ENCODE measurements around the gene CNTN5.

Gene CNTN5

DNA sequence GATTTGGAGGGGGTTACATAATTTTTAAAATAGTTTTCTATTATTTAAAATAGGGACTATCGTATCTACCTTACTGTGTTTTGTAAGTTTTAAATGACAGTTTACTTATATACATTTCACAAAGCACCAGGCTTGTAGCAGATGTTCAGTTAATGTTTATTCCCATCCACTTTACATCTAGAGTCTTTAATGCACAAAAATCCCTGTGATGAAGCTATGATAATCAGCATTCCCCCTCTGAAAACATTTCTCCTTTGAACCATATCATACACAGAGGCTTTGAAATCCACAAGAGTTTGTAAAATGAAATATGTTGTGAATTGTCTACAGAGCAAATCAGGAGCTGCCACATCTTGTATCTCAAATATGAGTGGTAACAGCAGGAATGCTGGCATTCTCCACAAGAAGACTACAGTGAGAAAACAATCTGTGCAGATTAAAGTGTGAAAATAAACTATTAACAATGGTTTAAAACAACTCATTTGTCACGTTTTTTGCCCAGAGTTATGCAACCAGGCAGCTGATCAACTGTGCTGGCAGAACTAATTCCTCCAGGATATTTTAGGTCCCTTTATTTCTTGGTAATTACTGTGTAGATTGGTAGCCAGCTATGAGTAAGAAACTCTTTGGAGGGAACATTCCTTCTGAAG is 967.2 kb downstream of the CNTN5 start:
- no peak for DNase-seq

DNA sequence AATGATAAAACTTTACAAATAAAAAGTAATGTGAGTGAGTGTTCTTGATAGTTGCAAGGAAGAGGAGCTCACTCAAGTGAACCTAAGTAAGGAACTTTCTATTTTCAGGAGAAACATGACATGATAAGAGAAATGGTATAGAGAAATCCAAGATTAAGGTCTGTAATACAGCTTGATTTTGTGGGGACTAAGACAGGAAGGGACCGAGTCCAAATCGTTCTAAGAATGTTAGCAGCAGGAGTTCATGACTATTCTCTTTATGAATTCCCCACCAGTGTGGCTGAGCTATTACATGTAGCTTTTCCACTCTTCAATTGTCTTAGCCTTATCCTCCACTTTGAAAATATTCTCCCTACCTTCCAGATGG is 967.7 kb downstream of the CNTN5 start:
- DNase-seq: no peak

DNA sequence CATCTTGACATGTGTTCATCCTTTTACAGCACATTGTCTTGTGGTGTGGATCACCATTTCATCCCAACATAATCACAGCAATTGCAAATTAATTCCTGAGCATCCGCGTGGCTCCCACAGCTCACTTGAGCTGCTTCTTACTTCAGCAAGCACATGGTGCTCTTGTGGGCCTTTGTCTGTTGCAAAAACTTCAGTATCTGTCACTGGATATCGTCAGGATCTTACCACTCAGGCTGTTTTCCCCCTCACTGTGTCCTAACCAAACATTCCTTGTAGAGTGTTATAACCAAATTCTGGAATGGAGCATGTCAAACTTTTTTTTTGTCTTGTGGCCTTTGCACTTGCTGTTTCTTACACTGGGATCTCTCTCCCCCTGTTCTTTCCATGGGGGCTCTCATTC is 983.2 kb downstream of the CNTN5 start:
- no peak for DNase-seq

DNA sequence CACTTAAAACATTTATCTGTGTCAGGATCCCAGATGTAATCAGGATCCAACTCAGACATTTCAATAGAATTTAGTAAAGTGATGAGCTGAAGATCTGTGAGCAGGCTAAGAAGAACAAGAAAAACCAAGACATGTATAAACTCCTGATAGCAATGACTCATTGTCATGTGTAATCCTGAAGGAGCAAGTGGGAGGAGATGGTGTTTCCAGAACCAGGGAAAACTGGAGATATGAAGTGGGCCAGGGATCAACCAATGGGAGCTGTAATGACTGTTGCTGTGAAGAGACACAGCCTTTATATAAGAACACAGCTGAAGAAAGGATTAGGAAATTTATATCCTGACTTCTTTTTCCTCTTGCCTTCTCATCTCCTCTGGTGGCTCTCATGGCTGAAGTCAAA is 983.8 kb downstream of the CNTN5 start:
- no peak for DNase-seq

DNA sequence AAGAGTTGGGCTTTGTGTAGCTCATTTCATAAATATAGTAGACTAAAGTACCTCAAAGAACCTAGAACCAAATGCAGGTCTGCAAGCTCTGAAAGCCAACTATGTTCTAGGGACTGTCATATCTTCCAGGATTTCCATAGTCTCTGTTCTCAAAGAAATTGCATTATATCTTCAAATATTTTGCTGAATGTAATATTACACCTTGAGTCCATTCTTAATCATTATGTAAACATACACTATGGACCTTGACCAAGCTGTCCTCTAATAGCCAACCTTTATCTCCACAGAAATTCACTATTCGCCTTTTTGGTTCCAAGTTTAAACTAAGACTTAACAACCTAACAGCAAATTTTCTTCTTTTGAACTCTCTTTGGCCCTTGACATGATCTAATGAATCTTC is 987.7 kb downstream of the CNTN5 start:
- no peak for DNase-seq

DNA sequence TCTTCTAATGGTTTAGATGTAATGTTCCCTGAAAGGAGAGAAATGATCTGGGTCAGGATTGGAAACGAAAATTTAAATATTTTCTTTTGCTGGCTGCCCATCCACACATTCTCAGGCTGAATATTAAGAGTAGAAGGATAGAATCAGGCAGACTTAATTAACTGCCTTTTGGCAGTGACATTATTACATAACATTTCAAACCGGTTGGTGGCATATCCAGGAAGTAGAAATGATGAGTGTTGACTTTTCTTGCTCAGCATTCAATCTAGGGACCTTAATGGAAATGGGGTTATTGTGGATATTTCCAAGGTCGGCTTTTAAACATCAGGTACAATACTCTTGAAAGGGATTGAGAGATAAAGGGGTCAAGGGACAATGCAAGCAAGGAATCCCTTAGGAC is 989.0 kb downstream of the CNTN5 start:
- DNase-seq: no peak

DNA sequence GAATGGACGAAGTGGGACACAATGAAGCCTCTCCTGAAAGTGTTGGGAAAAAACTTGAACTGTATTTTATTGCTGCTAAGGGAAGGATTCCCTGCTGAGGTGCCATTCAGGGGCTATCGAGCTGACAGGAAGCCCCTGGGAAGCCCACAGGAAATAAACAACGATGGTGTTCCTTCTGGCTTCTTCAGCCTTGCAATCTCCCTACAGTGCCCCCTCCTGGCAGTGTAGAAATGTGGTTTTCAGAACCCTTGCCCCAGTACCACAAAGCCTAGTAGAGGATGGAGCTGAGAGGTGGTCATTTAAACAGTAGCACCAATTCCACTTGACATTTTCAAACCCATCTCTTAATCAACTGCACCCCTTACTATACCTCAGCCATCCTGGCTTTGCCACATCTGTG is 989.6 kb downstream of the CNTN5 start:
- DNase-seq: no peak

DNA sequence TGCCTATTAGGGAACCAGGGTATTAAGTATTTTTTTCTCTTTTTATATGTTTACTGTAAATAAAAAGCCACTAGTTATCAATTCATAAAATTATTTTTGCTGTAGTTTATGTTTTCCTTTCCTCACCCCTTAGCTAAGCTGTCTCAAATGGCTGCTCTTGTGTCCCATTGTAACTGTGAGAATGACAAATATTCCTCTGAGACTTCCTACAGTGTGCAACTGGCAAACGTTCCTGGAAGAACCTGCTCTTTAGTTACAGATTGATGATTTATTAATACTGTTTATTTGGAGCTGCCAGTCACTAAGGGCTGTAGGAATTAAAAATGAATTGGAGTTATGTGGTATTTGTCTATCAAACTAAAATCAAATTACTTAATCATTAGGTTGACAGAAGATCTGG is 990.9 kb downstream of the CNTN5 start:
- DNase-seq: no peak

DNA sequence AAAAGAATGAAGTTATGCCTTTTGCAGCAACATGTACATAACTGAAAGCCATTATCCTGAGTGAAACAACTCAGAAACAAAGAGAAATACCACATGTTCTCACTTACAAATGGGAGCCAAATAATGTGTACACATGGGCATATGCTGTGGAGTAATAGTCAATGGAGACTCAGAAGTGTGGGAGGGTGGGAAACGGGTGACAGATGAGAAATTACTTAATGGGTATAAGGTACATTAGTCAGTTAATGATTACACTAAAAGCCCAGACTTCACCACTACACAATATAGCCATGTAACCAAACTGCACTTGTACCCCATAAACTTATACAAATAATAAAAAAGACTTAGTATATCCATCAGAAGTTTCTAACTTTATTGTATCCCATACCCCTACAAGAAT is 992.3 kb downstream of the CNTN5 start:
- no peak for DNase-seq

DNA sequence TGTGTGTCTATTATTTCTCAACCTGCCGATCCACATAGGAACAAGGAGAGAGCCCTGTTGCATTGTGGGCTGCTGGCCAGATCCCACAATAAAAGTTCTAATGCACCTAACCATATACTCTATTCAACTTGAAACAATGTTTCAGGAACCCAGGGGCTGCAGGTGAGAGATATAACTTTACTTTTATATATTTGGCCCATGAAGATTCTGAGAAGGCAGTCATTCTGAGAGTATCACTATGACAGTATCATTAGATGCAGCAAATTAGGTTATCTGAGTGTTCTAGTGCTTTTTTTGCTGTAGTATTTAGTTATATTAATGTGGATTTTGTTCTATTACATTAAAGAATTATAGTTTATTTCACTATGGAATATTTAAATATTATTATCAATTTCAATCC is 1011.2 kb downstream of the CNTN5 start:
- DNase-seq: no peak

DNA sequence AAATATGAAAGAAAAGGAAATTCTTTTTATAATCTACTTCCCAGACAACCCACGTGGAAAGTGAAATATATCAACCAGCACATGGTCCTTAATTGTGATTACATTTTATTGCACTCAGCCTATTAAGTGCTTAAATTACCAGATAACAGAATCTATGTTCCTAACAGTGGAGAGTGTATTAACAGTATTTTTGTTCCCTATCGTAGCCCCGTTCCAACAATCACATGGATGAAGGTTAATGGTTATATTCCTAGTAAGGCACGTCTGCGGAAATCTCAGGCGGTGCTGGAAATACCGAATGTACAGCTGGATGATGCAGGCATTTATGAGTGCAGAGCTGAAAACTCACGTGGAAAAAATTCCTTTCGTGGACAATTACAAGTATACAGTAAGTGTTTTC is 1040.3 kb downstream of the CNTN5 start:
- DNase-seq: no peak

DNA sequence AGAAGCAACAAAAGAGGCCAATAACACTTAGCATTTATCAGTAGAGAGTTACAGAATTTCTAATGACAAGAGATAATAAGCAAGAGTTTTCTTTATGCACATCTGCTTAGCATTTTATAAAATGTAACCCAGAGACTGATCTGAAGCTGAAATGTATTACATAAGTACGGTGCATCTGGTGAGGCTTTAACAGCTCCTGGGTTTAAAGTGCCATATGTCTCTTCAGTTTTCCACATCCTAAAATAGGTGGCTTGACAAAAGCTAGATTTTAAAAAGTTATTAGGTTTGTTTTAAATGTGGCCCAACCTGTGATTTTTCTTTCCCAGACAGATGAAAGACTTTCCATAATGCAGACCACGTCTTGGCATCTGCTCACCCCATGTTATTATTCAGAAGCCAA is 1045.7 kb downstream of the CNTN5 start:
- DNase-seq: no peak

DNA sequence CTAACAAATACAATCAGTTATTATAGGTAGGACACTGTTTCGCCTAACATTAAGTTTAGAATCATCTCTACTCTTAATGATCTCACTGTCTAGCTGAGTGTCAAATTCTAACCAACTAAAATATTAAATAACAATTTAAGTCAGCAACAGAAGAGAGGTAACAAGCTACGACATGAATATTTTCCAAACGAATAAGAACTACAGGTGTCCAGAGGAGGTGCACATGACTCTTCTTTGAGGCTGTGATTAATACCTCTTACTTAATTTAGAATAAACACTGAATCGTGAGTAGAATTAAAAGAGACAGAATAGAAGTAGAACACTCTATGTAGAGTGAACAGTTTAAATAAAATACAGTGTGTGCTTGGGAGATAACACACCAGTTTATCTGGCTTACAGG is 1047.4 kb downstream of the CNTN5 start:
- DNase-seq: no peak

DNA sequence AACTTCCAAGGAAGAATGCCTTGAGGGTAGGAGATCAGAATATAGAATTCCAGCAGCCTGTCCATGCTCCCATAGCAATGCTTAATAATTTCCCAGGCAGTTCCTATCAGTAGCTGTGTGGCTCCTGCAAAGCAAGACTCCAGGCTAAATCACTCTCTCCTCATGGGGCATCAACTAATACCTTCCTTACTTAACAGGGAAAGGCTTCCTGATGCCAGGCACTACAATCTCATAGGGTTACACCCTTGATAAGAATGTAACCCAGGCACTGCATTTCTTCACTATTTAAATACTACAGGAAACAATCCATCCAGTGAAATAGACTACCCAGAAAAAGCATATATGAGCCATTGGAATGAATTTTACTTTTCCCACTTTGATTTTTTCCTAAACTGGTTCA is 1051.4 kb downstream of the CNTN5 start:
- no peak for DNase-seq

DNA sequence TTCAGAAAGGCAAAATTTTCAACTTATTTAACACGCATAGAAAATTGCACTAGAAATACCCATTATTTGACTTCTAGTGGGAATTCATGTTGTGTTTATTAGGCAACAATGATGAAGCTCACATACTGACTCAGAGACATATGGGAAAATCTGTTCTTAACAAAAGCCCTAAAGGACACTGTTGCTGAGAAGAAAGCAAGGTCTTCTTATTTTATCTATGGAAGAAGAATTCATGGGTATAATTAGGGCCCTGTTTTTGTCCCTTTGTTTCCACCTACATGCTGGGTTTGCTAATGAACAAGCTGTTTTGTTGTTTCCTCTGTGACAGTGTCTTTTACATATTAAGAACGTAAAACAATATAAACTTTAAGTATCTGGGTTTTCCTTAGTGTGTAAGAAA is 1059.6 kb downstream of the CNTN5 start:
- DNase-seq: no peak

DNA sequence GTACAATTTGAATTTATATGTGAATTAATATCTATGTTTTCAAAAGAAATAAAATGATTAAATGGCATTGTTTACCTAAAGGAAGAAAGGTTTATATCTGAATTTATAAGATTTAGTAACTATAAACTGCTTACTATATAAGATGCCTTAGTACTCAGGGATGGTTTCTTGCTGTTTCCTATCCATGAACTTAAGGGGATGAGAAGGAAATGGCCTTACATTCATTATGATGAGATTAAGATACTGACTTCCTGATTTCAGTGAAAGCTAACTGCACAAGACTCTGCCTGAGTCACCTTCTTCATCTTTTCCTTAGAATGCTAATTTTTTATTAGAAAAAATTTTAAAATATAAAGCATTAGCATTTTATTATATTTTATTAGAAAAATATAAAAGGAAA is 1060.1 kb downstream of the CNTN5 start:
- DNase-seq: no peak

DNA sequence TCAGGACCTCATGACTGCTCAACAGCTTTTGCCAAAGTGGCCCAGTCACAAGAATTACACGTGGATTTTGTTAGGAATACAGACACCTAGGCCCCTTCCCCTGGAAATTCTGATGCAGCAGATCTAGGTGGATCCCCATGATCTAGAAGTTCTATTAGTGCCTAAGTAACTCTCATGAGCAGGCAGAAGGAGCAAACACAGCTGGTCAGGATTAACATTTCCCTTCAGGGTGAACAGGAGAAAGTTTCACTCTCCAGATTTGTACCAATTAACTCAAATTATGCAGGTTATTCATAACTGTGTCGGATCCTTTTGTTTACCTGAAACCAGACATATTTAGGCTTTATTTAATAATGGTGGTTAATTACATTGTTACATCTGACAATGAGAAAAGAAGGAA is 1072.9 kb downstream of the CNTN5 start:
- no peak for DNase-seq

DNA sequence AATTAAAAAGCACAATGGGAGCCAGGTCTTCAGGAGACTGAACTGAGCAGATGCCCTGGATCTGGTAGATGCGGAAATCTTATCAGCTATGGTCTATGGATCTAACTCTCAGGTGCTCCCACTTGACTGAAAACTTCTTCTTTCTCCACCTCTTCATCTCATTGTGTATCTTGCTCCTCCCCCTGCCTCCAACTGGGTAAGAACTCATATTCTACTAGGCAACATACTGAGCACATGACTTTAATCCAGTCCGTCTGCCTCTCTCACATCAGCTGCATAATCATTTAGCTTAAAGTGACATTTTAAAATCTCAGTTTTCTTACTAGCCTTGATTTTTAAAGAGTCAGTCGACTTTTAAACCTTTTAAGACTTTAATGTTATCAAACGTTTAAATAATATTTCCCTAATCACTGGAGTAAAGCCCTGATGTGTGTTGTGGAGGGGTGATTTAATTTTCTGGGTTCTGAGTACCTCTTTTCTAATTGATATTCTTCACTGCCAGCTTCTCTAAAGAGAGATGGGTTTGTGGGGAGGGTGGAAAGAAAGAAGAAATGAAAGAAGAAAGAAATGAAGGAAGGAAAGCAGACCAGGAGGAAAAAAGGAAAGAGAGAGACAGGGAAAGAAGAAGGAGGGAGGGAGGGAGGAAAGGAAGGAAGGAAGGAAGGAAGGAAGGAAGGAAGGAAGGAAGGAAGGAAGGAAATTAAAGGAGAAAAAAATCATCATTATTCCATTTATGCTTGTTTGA is 1073.5 kb downstream of the CNTN5 start:
- no peak for DNase-seq

DNA sequence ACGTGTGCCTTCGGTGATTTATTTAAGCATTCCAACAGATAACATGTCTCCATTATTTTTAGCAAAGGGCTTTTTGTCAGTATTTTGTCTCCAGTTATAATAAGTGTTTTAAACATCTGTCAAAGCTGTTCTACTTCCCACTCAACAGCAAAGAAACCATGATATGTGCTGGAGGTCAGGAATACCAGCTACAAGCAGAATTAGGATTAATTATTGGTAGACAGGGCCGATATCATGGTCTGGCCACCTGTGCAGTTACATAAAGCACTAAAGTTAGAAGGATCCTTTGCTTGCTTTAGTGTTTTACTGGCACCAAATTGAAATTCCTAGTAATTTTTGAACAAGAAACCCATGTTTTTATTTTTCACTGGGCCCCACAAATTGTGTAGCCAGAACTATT is 1075.1 kb downstream of the CNTN5 start:
- DNase-seq: no peak

DNA sequence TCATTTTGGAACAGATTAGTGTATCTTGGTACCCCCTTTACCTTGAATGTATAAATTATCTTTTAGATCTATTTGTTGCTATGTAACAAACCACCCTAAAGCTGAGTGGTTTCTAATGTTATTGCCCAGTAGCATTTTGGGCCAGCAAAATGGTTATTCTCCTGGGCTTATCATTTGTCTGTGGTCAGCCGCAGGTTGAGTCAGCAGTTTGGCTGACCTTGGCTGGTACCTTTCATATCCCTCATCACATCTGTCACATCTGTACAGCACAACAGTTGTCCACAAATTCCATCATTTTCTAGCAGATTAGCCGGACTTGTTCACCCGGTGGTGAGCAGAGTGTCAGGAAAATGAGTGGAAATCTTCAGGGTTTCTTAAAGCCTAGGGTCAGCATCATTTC is 1077.8 kb downstream of the CNTN5 start:
- no peak for DNase-seq

DNA sequence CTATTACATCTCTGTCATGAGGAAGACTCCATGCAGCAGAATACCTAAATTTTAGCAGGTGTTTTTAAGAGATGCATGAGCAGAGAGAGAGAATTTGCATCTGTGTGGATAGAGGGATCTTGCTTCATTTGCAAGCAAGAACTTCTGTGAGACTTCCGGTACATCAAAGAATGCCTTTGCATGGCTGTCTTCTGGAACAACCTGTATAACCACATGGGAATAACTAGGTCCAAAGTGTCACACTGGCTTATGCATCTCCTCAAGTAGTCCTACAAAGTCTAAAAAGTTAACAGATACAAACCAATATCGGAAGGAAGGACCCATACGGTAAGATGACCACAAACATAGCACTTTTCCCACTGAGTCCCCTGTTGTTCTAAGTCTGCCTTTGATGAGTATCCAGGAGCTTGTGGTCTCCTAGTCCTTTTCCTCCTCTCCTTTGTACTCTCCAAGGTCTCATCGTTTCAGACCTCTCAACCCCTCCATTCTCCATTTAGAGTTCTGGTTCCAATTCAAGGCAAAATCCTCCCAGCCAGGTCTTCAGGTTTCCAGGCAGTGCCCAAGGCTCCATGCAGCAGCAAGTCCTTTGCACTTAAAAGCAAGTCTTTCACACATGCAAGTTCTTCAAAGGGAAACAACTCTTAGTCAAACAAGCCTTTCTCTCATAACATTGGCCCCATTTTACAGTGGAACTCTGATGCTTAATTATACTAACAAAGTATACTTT is 1084.7 kb downstream of the CNTN5 start:
- no peak for DNase-seq

DNA sequence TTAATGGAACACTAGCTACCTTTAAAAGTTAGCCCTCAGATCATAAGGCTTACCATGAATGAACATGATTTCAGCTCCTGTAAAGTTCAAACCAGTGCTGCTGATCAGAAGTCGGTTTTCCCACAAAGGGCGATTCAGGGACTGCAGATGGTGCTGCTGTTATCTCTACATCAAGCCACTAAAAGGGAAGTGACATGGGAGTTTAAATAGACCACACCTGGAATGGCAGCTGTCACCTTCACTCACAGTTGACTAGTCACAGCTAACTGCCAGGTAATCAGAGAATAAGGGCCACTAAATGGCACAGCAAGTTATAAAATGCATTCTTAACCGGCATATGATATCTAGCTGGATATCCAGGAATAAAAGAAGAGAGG is 1085.2 kb downstream of the CNTN5 start:
- no peak for DNase-seq

DNA sequence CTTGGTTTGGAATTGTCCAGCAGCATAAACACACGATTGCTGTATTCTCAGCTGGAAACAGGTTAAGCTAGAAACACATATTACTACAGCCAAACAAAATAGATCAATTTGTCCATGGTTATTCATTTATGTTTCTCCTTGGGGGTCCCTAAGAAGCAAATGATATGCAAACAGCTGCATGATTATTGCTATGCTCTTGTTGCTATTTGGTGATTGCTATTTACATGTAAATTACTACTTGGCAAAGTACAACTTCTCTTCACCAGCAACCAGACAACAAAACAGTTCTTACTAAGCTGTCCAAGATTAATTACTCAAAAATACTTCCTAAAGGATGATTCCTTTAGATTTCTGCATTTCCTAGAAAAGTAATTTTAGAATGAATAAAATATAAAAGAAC is 1098.4 kb downstream of the CNTN5 start:
- no peak for DNase-seq

DNA sequence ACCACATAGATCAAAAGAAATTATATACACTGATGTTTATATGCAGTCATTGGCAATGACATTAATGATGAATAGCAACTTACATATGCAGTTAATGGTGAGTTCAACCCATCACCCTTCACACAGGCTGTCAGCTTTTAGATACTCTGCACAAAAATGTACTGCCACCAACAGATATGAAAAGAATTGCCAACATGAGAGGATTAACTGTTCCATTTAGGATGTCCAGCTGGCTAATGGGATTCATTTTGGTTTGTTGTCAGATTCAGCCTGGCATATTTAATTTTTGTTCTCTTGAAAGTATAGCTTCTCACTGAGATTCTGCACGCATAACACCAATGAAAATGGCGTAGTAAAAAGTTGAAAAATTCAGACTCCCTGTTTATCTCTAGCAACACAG is 1112.4 kb downstream of the CNTN5 start:
- DNase-seq: no peak

DNA sequence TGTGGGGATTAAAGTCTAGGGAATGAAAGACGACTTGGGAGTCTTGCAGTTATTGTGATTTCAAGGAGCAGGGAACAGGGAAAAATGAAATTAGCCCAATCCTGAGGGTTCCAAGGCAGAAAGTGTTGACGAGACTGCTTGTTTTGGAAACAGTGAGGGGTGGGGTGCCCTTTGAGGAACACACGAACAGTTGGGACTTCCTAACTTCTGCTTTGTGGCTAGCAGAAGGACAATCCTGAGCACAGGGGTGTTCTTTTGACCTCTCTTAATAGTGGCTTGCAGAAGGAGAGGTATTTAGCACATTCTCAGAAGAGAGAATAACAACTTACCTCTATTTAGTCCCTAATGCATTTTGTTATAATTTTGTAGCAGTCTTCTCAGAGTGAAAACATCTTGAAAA is 1120.5 kb downstream of the CNTN5 start:
- no peak for DNase-seq
